ENCODE measurements around the gene TTC39B.

DNA sequence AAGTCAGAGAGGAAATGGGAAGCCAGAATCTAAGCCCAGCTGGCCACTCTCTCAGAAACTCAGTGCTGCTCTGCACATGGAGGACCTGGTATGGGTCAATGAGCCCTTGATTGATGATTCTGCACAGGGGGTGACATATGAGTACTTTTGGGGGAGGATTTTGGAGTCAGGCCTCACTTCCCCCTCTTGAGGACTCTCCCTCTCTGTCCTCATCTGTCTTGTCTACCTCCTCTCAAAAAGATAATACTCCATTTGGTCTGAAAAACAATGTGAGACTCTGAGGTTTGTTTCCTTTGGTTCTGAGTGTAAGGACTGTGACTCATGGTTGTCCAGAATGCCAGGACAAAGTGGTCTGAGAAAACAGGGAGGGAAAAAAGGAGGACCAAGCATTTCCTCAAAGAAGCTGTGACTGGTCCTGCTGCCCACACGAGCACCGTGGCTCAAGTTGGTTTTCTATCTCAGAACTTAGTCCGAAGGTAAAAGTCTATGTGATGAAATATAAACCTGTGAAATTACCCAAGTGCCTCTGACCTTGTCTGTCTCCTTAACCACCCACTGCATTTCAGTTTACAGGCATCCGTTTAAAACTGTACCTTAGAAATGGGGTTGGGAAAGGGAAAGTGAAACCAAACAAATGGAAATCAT lies 11.1 kb downstream of the TTC39B start:
- TF ChIP-seq, protein P1, sequence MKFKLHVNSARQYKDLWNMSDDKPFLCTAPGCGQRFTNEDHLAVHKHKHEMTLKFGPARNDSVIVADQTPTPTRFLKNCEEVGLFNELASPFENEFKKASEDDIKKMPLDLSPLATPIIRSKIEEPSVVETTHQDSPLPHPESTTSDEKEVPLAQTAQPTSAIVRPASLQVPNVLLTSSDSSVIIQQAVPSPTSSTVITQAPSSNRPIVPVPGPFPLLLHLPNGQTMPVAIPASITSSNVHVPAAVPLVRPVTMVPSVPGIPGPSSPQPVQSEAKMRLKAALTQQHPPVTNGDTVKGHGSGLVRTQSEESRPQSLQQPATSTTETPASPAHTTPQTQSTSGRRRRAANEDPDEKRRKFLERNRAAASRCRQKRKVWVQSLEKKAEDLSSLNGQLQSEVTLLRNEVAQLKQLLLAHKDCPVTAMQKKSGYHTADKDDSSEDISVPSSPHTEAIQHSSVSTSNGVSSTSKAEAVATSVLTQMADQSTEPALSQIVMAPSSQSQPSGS (tag by site-specific recombination; IDR thresholded peaks at IDR 0.05; ENCODE audit: low read depth), result no peak
- TF ChIP-seq, protein P2, sequence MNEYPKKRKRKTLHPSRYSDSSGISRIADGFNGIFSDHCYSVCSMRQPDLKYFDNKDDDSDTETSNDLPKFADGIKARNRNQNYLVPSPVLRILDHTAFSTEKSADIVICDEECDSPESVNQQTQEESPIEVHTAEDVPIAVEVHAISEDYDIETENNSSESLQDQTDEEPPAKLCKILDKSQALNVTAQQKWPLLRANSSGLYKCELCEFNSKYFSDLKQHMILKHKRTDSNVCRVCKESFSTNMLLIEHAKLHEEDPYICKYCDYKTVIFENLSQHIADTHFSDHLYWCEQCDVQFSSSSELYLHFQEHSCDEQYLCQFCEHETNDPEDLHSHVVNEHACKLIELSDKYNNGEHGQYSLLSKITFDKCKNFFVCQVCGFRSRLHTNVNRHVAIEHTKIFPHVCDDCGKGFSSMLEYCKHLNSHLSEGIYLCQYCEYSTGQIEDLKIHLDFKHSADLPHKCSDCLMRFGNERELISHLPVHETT (tag by site-specific recombination; IDR thresholded peaks at IDR 0.05), result no peak
- TF ChIP-seq ZNF404 (tag by site-specific recombination; IDR thresholded peaks at IDR 0.05) (no peak), SETDB1 (IDR thresholded peaks at IDR 0.05; ENCODE audit: insufficient read length, low read length) (no peak), ZFP41 (tag by site-specific recombination; IDR thresholded peaks at IDR 0.05; ENCODE audit: borderline replicate concordance) (no peak)
- TF ChIP-seq, protein P3, sequence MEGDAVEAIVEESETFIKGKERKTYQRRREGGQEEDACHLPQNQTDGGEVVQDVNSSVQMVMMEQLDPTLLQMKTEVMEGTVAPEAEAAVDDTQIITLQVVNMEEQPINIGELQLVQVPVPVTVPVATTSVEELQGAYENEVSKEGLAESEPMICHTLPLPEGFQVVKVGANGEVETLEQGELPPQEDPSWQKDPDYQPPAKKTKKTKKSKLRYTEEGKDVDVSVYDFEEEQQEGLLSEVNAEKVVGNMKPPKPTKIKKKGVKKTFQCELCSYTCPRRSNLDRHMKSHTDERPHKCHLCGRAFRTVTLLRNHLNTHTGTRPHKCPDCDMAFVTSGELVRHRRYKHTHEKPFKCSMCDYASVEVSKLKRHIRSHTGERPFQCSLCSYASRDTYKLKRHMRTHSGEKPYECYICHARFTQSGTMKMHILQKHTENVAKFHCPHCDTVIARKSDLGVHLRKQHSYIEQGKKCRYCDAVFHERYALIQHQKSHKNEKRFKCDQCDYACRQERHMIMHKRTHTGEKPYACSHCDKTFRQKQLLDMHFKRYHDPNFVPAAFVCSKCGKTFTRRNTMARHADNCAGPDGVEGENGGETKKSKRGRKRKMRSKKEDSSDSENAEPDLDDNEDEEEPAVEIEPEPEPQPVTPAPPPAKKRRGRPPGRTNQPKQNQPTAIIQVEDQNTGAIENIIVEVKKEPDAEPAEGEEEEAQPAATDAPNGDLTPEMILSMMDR (tag by site-specific recombination; IDR thresholded peaks at IDR 0.05), result no peak
